Measurements from ENCODE around the gene OR6C2. TPM values are rescaled to one million over a fixed set of nuclear protein-coding genes. Genes with fewer than 3 reads are reported as not detected.
"Not testable (repeated sequence)": the region's sequence is repeated elsewhere in the genome, so short reads cannot be mapped to it uniquely, and the experiment has no call there.

Gene OR6C2
- total RNA-seq, 1 donor from 2014 or later = not detected

DNA sequence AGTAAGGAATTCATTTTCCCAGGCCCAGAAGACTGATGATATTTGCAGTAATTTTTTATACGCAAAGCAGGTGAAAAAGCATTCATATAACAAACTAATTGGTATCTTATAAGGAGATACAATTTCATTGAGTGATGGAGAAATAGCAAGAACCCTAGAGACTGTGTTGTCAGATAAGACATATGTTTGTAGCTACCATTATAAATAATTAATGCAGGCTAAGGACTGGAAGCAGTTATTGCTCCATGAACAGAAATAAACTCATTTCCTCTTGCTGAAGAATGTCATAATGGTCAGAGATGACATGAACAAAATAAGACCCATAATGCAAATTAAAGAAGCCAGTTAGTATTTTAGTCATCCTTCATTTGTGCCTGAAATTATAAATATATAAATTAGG is 1.5 kb downstream of the OR6C2 start:
- H3K4me1 Mint-ChIP-seq (ENCODE audit: unreplicated experiment) = no peaks in the 10 kb centered on the region
- DNase-seq (ENCODE audit: extremely low spot score, unreplicated experiment) = no peak
- peaks cover 3% of the 10 kb centered on the region for H3K27me3 Mint-ChIP-seq (ENCODE audit: unreplicated experiment)
- no peak overlapping the region for H3K27ac Mint-ChIP-seq (ENCODE audit: unreplicated experiment)
- TF ChIP-seq, protein P1, sequence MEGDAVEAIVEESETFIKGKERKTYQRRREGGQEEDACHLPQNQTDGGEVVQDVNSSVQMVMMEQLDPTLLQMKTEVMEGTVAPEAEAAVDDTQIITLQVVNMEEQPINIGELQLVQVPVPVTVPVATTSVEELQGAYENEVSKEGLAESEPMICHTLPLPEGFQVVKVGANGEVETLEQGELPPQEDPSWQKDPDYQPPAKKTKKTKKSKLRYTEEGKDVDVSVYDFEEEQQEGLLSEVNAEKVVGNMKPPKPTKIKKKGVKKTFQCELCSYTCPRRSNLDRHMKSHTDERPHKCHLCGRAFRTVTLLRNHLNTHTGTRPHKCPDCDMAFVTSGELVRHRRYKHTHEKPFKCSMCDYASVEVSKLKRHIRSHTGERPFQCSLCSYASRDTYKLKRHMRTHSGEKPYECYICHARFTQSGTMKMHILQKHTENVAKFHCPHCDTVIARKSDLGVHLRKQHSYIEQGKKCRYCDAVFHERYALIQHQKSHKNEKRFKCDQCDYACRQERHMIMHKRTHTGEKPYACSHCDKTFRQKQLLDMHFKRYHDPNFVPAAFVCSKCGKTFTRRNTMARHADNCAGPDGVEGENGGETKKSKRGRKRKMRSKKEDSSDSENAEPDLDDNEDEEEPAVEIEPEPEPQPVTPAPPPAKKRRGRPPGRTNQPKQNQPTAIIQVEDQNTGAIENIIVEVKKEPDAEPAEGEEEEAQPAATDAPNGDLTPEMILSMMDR (IDR thresholded peaks at IDR 0.05) = no peak
- no peak overlapping the region for H3K4me3 Mint-ChIP-seq (ENCODE audit: unreplicated experiment)
- no peaks in the 10 kb centered on the region for H3K36me3 Mint-ChIP-seq (ENCODE audit: unreplicated experiment)
- peaks cover 12% of the 10 kb centered on the region for H3K9me3 Mint-ChIP-seq (ENCODE audit: unreplicated experiment)

DNA sequence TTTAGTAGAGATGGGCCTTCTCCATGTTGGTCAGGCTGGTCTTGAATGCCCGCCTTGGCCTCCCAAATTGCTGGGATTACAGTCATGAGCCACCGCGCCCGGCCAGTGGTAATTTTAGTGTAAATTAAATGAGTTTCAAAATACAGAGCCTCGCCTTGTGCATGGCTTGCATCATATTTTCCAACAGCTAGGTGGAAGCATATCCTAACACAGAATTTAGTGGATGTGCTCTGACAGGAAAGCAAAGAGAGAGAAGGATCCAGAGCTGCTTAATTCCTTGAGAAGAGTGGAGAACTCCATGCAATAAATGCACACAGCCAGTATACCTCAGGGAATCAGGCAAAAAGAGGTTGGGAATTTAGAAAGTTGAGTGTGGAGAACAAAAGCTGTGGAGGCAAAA is 2.5 kb downstream of the OR6C2 start:
- Mint-ChIP-seq H3K27me3 (ENCODE audit: unreplicated experiment) (peaks cover 3% of the 10 kb centered on the region), H3K4me3 (ENCODE audit: unreplicated experiment) (no peak overlapping the region), H3K4me1 (ENCODE audit: unreplicated experiment) (no peaks in the 10 kb centered on the region), H3K9me3 (ENCODE audit: unreplicated experiment) (peaks cover 10% of the 10 kb centered on the region), H3K36me3 (ENCODE audit: unreplicated experiment) (no peaks in the 10 kb centered on the region), H3K27ac (ENCODE audit: unreplicated experiment) (no peak overlapping the region)
- TF ChIP-seq, protein P1 (IDR thresholded peaks at IDR 0.05) = no peak
- DNase-seq (ENCODE audit: extremely low spot score, unreplicated experiment) = no peak

GRCh38 chr12:55448825-55449224 is 4.9 kb downstream of the OR6C2 start:
- H3K27me3 Mint-ChIP-seq (ENCODE audit: unreplicated experiment) = peaks cover 1% of the 10 kb centered on the region
- TF ChIP-seq, protein P1 (IDR thresholded peaks at IDR 0.05) = no peak
- H3K36me3 Mint-ChIP-seq (ENCODE audit: unreplicated experiment) = no peaks in the 10 kb centered on the region
- no peak for DNase-seq (ENCODE audit: extremely low spot score, unreplicated experiment)
- no peak overlapping the region for H3K27ac Mint-ChIP-seq (ENCODE audit: unreplicated experiment)
- H3K9me3 Mint-ChIP-seq (ENCODE audit: unreplicated experiment) = no peaks in the 10 kb centered on the region
- no peaks in the 10 kb centered on the region for H3K4me1 Mint-ChIP-seq (ENCODE audit: unreplicated experiment)
- no peak overlapping the region for H3K4me3 Mint-ChIP-seq (ENCODE audit: unreplicated experiment)

DNA sequence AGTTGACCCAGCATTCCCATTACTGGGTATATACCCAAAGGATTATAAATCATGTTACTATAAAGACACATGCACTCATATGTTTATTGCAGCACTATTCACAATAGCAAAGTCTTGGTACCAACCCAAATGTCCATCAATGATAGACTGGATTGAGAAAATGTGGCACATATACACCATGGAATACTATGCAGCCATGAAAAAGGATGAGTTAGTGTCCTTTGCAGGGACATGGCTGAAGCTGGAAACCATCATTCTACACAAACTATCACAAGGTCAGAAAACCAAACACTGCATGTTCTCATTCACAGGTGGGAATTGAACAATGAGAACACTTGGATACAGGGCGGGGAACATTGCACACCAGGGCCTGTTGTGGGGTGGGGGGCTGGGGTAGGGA is 21.1 kb downstream of the OR6C2 start:
- DNase-seq (ENCODE audit: extremely low spot score, unreplicated experiment); H3K36me3 Mint-ChIP-seq (ENCODE audit: unreplicated experiment); H3K4me3 Mint-ChIP-seq (ENCODE audit: unreplicated experiment); H3K9me3 Mint-ChIP-seq (ENCODE audit: unreplicated experiment); H3K4me1 Mint-ChIP-seq (ENCODE audit: unreplicated experiment); H3K27ac Mint-ChIP-seq (ENCODE audit: unreplicated experiment): not testable (repeated sequence)
- H3K27me3 Mint-ChIP-seq (ENCODE audit: unreplicated experiment) = peaks cover 10% of the 10 kb centered on the region

DNA sequence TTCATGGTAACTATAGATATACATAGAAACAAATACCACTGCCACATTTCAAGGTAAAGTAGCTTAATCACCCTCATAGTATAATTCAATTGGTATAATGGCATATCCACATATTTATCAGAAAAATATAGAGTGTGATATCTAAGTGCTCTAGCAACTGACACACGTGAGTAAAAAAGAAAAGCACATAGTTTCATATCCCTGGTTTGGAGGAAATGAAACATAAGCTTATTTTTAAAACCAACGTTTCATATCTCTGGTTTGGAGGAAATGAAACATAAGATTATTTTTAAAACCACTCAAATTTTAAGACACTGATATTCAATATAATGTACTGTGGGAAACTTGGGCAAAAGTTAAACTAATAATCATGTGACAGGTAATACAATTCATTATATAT is 24.0 kb downstream of the OR6C2 start:
- no peak for DNase-seq (ENCODE audit: extremely low spot score, unreplicated experiment)
- Mint-ChIP-seq H3K9me3 (ENCODE audit: unreplicated experiment) (no peaks in the 10 kb centered on the region), H3K27ac (ENCODE audit: unreplicated experiment) (no peak overlapping the region), H3K36me3 (ENCODE audit: unreplicated experiment) (no peaks in the 10 kb centered on the region), H3K4me1 (ENCODE audit: unreplicated experiment) (no peaks in the 10 kb centered on the region), H3K4me3 (ENCODE audit: unreplicated experiment) (no peak overlapping the region), H3K27me3 (ENCODE audit: unreplicated experiment) (peaks cover 8% of the 10 kb centered on the region)
- TF ChIP-seq, protein P1 (IDR thresholded peaks at IDR 0.05) = no peak

DNA sequence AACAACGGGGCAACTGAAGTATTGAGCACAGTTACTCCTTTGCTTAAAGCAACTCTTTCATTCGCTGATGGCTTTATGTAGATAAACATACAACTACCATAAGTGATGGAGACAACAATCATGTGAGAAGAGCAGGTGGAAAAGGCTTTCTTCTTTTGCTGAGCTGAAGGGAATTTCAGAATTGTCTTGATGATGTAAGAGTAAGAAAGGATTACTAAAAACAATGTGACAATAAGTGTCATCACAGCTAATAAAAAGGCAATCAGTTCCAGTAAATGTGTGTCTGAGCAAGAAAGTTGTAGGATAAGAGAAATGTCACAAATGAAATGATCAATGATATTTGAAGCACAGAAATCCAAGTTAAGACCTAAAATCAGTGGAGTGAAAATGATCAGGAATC is 25.4 kb downstream of the OR6C2 start:
- H3K36me3 Mint-ChIP-seq (ENCODE audit: unreplicated experiment) = no peaks in the 10 kb centered on the region
- H3K27ac Mint-ChIP-seq (ENCODE audit: unreplicated experiment) = no peak overlapping the region
- H3K4me1 Mint-ChIP-seq (ENCODE audit: unreplicated experiment) = no peaks in the 10 kb centered on the region
- peaks cover 8% of the 10 kb centered on the region for H3K27me3 Mint-ChIP-seq (ENCODE audit: unreplicated experiment)
- no peak overlapping the region for H3K4me3 Mint-ChIP-seq (ENCODE audit: unreplicated experiment)
- no peak for DNase-seq (ENCODE audit: extremely low spot score, unreplicated experiment)
- H3K9me3 Mint-ChIP-seq (ENCODE audit: unreplicated experiment) = no peaks in the 10 kb centered on the region
- TF ChIP-seq, protein P1 (IDR thresholded peaks at IDR 0.05) = no peak

All from osteocyte (in vitro differentiated cells).